RKO (cell line): Measurements from ENCODE around the gene RHD.
"Not testable (repeated sequence)": the region's sequence is repeated elsewhere in the genome, so short reads cannot be mapped to it uniquely, and the experiment has no call there.

ENCODE experiments used
- DNase-seq: peaks from one replicate; pipeline ENCODE4 v3.0.0-alpha.2; 2016; ENCODE audit warnings: low spot score

Gene RHD

GRCh38 chr1:25257196-25257595 lies 15.1 kb upstream of the RHD start:
- DNase-seq: no peak

GRCh38 chr1:25259813-25260212 lies 12.5 kb upstream of the RHD start:
- DNase-seq: peak; percentile 41

- not testable (repeated sequence) for DNase-seq
Observed at GRCh38 chr1:25260336-25260735, 12.0 kb upstream of the RHD start.

- DNase-seq: peak; percentile 14
Observed at GRCh38 chr1:25266554-25267287, 5.6 kb upstream of the RHD start.

GRCh38 chr1:25267288-25268142 lies 4.8 kb upstream of the RHD start:
- peak; percentile 88 for DNase-seq

- not testable (repeated sequence) for DNase-seq
Observed at GRCh38 chr1:25268143-25268760, 4.1 kb upstream of the RHD start.

GRCh38 chr1:25275648-25276047 lies 3.3 kb downstream of the RHD start:
- not testable (repeated sequence) for DNase-seq

- not testable (repeated sequence) for DNase-seq
Observed at GRCh38 chr1:25277295-25277694, 5.0 kb downstream of the RHD start.

- DNase-seq: not testable (repeated sequence)
Observed at GRCh38 chr1:25278358-25278757, 6.0 kb downstream of the RHD start.

GRCh38 chr1:25278790-25279189 lies 6.5 kb downstream of the RHD start:
- not testable (repeated sequence) for DNase-seq

GRCh38 chr1:25279693-25280111 lies 7.4 kb downstream of the RHD start:
- not testable (repeated sequence) for DNase-seq

- not testable (repeated sequence) for DNase-seq
Observed at GRCh38 chr1:25285862-25286261, 13.6 kb downstream of the RHD start.

GRCh38 chr1:25287164-25287563 lies 14.9 kb downstream of the RHD start:
- DNase-seq: not testable (repeated sequence)

- not testable (repeated sequence) for DNase-seq
Observed at GRCh38 chr1:25288573-25289101, 16.3 kb downstream of the RHD start.

GRCh38 chr1:25290043-25290442 lies 17.7 kb downstream of the RHD start:
- not testable (repeated sequence) for DNase-seq

- not testable (repeated sequence) for DNase-seq
Observed at GRCh38 chr1:25293426-25293825, 21.1 kb downstream of the RHD start.

- DNase-seq: not testable (repeated sequence)
Observed at GRCh38 chr1:25294889-25295826, 22.8 kb downstream of the RHD start.

GRCh38 chr1:25296501-25296900 lies 24.2 kb downstream of the RHD start:
- DNase-seq: not testable (repeated sequence)

GRCh38 chr1:25300729-25301128 lies 28.4 kb downstream of the RHD start:
- not testable (repeated sequence) for DNase-seq

- DNase-seq: not testable (repeated sequence)
Observed at GRCh38 chr1:25302330-25302729, 30.0 kb downstream of the RHD start.

- DNase-seq: not testable (repeated sequence)
Observed at GRCh38 chr1:25304936-25305335, 32.6 kb downstream of the RHD start.
